Stomach (tissue), 9 donors: ENCODE results near the gene CHST11. TPM values are rescaled to one million over a fixed set of nuclear protein-coding genes. Genes with fewer than 3 reads are reported as not detected.

ENCODE experiments used
- DNase-seq, 2 donors: peaks; one replicate each; pipeline versions ENCODE4 v3.0.0 to v3.0.0-alpha.2; 2013 to 2019
- H3K27ac ChIP-seq, 5 donors: fragments of 200-600 bp in 4 of 5; sonication (generic) in 4 of 5; one replicate each; pipeline ENCODE4 v1.5.1; 2013 to 2019; ENCODE audit warnings: mild to moderate bottlenecking in 1 of 5, moderate library complexity in 1 of 5
- H3K27me3 ChIP-seq, 3 donors: fragments of 200-600 bp; sonication (generic); one replicate each; pipeline ENCODE4 v1.5.1; 2017 to 2019; ENCODE audit warnings: mixed run types in 1 of 3
- H3K36me3 ChIP-seq, 4 donors: fragments of 200-600 bp; sonication (generic); 1 replicate in 3 of 4; 2 replicates in 1 of 4; pipeline ENCODE4 v1.5.1; 2016 to 2019
- H3K4me1 ChIP-seq, 4 donors: fragments of 200-600 bp; sonication (generic); one replicate each; pipeline ENCODE4 v1.5.1; 2016 to 2019
- H3K4me3 ChIP-seq, 4 donors: fragments of 200-600 bp; sonication (generic) in 3 of 4; one replicate each; pipeline ENCODE4 v1.5.1; 2016 to 2019; ENCODE audit warnings: mild to moderate bottlenecking in 1 of 4
- H3K9me3 ChIP-seq, 4 donors: fragments of 200-600 bp; sonication (generic); one replicate each; pipeline ENCODE4 v1.5.1; 2016 to 2019
- EP300 ChIP-seq: sonication (generic); formaldehyde crosslinking; IDR thresholded peaks from one replicate; pipeline ENCODE4 v1.6.1; 2017; ENCODE audit warnings: antibody characterized with exemption
- POLR2A ChIP-seq, 4 donors: fragments of 450-650 bp; IDR thresholded peaks; one replicate each; pipeline ENCODE4 v1.6.1; 2016; ENCODE audit warnings: antibody characterized with exemption in 4 of 4, control low read depth in 2 of 4, mild to moderate bottlenecking in 1 of 4, moderate library complexity in 1 of 4
- POLR2AphosphoS5 ChIP-seq, 3 donors: sonication (generic); formaldehyde crosslinking; IDR thresholded peaks; one replicate each; pipeline ENCODE4 v1.6.1; 2016; ENCODE audit warnings: antibody characterized with exemption in 3 of 3
- WGBS, 5 donors: extraction: QIAGEN DNeasy Blood & Tissue Kit in 3 of 5; methylation state at CpG; one replicate each; pipeline versions ENCODE4 v1.1.5 to v1.1.7; 2013 to 2018; 5-methylcytosine and 5-hydroxymethylcytosine counted together
- intact Hi-C: fragments of 100-400 bp; cut with DNase I; formaldehyde crosslinking; loops from one replicate; pipeline ENCODE4 v1.15.1; 2023; ENCODE audit warnings: low total_unique reads
- polyA plus RNA-seq, 3 donors: library from polyadenylated mRNA; stranded (reverse); fragments of 200-250 nt; gene quantifications; one replicate each; pipeline ENCODE4 v1.2.3, GENCODE V29; 2013
- total RNA-seq, 5 donors: library from RNA; depleted of rRNA; stranded (reverse); fragments of >200 nt; gene quantifications; one replicate each; pipeline versions ENCODE4 v1.1.0 to v1.2.3, GENCODE V29; 2014 to 2016
- TF ChIP-seq, protein P1 (sequence below), 7 experiments: fragments of 450-650 bp in 4 of 7; fragments of 200-600 bp in 3 of 7; sonication (generic) in 3 of 7; IDR thresholded peaks; one replicate each; pipeline ENCODE4 v1.5.1; 2016 to 2019; ENCODE audit warnings: antibody characterized with exemption in 7 of 7, control low read depth in 2 of 7, mild to moderate bottlenecking in 1 of 7
- donor health status: healthy with polysubstance abuse.
- donor health status: Bipolar disorder and iron deficiency.
- donor health status: healthy.

Gene CHST11
- total and polyA plus RNA-seq, 8 donors = 2.3 to 192 (median 18.6) TPM

GRCh38 chr12:104686196-104686595 lies 229.4 kb downstream of the CHST11 start:
- no peaks in the 10 kb centered on the region for H3K36me3 ChIP-seq
- H3K4me3 ChIP-seq = no peak overlapping the region
- H3K9me3 ChIP-seq = no peaks in the 10 kb centered on the region
- H3K27me3 ChIP-seq = no peaks in the 10 kb centered on the region
- peak overlapping the region in 1 of 5 donors; percentile 5 for H3K27ac ChIP-seq
- 56 to 93% (median 72%) methylated on average over 3 of the region's 3 CpGs for WGBS, 5 donors
- intact Hi-C loops = no loop called here
- no peak for DNase-seq
- peaks cover 0 to 64% (median 26%) of the 10 kb centered on the region in 4 donors for H3K4me1 ChIP-seq
- no peak for TF ChIP-seq POLR2AphosphoS5 (IDR thresholded peaks at IDR 0.05)
- TF ChIP-seq POLR2A (IDR thresholded peaks at IDR 0.05) = no peak

GRCh38 chr12:104687823-104688573 lies 231.2 kb downstream of the CHST11 start:
- Histone ChIP-seq H3K4me3 (no peak overlapping the region), H3K9me3 (no peaks in the 10 kb centered on the region), H3K4me1 (peaks cover 0 to 53% (median 22%) of the 10 kb centered on the region in 4 donors), H3K27me3 (no peaks in the 10 kb centered on the region), H3K36me3 (no peaks in the 10 kb centered on the region), H3K27ac (peak overlapping the region in 2 of 5 donors; percentile 36 to 51)
- TF ChIP-seq EP300 (no peak), POLR2A (IDR thresholded peaks at IDR 0.05) (no peak), POLR2AphosphoS5 (IDR thresholded peaks at IDR 0.05) (no peak)
- TF ChIP-seq, protein P1, sequence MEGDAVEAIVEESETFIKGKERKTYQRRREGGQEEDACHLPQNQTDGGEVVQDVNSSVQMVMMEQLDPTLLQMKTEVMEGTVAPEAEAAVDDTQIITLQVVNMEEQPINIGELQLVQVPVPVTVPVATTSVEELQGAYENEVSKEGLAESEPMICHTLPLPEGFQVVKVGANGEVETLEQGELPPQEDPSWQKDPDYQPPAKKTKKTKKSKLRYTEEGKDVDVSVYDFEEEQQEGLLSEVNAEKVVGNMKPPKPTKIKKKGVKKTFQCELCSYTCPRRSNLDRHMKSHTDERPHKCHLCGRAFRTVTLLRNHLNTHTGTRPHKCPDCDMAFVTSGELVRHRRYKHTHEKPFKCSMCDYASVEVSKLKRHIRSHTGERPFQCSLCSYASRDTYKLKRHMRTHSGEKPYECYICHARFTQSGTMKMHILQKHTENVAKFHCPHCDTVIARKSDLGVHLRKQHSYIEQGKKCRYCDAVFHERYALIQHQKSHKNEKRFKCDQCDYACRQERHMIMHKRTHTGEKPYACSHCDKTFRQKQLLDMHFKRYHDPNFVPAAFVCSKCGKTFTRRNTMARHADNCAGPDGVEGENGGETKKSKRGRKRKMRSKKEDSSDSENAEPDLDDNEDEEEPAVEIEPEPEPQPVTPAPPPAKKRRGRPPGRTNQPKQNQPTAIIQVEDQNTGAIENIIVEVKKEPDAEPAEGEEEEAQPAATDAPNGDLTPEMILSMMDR (IDR thresholded peaks at IDR 0.05) = no peak
- WGBS, 5 donors = 80 to 92% (median 85%) methylated on average over 11 of the region's 11 CpGs
- DNase-seq = no peak
- intact Hi-C loops = no loop called here

GRCh38 chr12:104689635-104690034 lies 232.9 kb downstream of the CHST11 start:
- whole genome bisulfite sequencing, 5 donors = 87 to 95% (median 88%) methylated on average over 4 of the region's 4 CpGs
- Histone ChIP-seq H3K9me3 (no peaks in the 10 kb centered on the region), H3K27me3 (no peaks in the 10 kb centered on the region), H3K4me1 (peaks cover 0 to 45% (median 17%) of the 10 kb centered on the region in 4 donors), H3K4me3 (no peak overlapping the region), H3K36me3 (no peaks in the 10 kb centered on the region), H3K27ac (no peak overlapping the region)
- TF ChIP-seq POLR2A (IDR thresholded peaks at IDR 0.05) = no peak
- TF ChIP-seq, protein P1 (IDR thresholded peaks at IDR 0.05) = no peak
- no peak for TF ChIP-seq EP300
- no peak for TF ChIP-seq POLR2AphosphoS5 (IDR thresholded peaks at IDR 0.05)
- intact Hi-C loops = no loop called here
- no peak for DNase-seq

GRCh38 chr12:104691721-104692556 lies 235.2 kb downstream of the CHST11 start:
- 86 to 90% (median 90%) methylated on average over 18 to 19 of the region's 19 CpGs for WGBS, 5 donors

More at GRCh38 chr12:104691721-104692556, 235.2 kb downstream of the CHST11 start:
- no peak for DNase-seq
- no peaks in the 10 kb centered on the region for H3K27me3 ChIP-seq
- H3K27ac ChIP-seq = no peak overlapping the region
- intact Hi-C loops = no loop called here
- no peak overlapping the region for H3K4me3 ChIP-seq
- no peaks in the 10 kb centered on the region for H3K9me3 ChIP-seq
- no peaks in the 10 kb centered on the region for H3K36me3 ChIP-seq
- TF ChIP-seq POLR2A (IDR thresholded peaks at IDR 0.05) = no peak
- TF ChIP-seq, protein P1 (IDR thresholded peaks at IDR 0.05) = no peak
- TF ChIP-seq POLR2AphosphoS5 (IDR thresholded peaks at IDR 0.05) = no peak
- no peak for TF ChIP-seq EP300
- H3K4me1 ChIP-seq = peaks cover 4 to 34% (median 16%) of the 10 kb centered on the region in 4 donors
